Hematopoietic multipotent progenitor cell treated with erythropoietin and hydrocortisone succinate and interleukin-3 and kit ligand, for 17 days (in vitro differentiated cells): Measurements from ENCODE around the gene DNAAF6.

Source experiments
- DNase-seq: peaks from one replicate; pipeline ENCODE4 v3.0.0-alpha.2; 2015; ENCODE audit warnings: low spot score

Gene DNAAF6

DNA sequence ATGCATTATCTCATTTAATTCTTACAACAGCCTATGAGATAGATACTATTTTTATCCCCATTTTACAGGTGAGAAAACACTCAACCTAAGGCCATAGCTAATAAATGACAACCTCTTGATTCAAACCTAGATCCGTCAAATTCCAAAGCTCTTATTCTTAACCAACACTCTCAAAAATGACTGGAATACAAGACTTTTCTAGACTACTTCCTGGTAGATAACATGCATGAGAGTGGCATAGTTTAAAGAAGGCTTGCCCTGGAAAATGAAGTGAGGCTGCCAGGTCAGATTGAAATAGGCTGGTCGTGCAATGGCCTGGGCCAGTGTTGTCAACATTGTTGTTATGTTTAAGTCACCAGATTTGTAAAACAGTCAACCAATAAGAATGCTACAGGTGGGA lies 86.6 kb downstream of the DNAAF6 start:
- no peak for DNase-seq
